HG02884 (cell line): ENCODE data around the gene DLST.

Source experiments
- ATAC-seq: cut with Tn5 transposase; IDR thresholded peaks from one replicate; pipeline ENCODE4 v1.9.1; 2021; ENCODE audit warnings: mild to moderate bottlenecking, moderate library complexity; ENCODE audit not compliant: unreplicated experiment

DLST gene

DNA sequence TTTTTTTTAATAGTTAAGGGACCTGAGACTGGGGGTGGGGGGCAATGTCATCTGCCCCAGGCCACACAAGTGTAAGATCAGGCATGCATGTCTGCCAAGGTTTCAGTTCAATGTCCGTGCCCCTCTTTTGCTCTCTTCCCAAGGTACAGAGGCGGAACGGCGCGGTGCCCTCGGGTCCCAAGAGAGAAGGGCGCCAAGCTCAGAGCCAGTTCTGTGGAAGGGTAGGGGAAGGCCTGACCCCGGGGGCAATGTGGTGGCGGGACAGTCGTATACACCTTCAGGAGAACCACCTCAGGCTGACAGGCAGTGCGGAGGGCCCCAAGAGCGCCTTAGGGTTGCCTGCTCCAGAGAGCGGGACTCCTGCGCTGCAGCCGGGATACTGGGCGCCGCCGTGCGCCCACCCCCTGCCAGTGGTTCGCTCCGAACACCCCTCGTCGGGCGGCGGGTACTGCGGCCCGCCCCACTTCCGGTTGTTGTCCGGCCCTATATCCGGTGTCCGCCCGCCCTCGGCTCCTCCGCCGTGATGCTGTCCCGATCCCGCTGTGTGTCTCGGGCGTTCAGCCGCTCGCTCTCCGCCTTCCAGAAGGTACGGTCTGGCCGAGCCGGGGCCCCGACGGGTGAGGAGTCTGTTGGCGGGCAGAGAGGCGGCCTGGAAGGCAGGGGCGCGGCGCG, at the start of gene DLST:
TSS of gene DLST (plus strand) at position 486 of the 672 bp plus-strand sequence. CDS start at position 524, 38 bp downstream.
- ATAC-seq = peak; percentile 83

DNA sequence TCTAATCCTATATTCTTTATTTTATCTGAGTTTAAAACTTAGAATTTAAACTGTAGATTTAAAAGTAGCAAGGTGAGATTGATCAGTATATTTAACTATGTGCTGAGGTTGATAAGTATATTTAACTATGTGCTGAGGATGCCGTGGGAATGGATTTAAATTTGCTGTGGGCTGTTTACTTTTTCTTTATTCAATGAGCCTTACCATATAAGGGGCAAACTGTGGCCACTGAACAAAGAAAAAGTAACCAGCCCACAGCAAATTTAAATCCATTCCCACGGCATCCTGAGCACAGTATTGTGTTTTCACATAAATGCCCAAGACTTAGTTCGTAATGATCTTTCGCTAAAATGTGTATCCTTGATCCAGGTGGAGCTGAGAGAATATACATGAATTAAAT, 48.9 kb upstream of the DLST start:
- ATAC-seq = no peak

DNA sequence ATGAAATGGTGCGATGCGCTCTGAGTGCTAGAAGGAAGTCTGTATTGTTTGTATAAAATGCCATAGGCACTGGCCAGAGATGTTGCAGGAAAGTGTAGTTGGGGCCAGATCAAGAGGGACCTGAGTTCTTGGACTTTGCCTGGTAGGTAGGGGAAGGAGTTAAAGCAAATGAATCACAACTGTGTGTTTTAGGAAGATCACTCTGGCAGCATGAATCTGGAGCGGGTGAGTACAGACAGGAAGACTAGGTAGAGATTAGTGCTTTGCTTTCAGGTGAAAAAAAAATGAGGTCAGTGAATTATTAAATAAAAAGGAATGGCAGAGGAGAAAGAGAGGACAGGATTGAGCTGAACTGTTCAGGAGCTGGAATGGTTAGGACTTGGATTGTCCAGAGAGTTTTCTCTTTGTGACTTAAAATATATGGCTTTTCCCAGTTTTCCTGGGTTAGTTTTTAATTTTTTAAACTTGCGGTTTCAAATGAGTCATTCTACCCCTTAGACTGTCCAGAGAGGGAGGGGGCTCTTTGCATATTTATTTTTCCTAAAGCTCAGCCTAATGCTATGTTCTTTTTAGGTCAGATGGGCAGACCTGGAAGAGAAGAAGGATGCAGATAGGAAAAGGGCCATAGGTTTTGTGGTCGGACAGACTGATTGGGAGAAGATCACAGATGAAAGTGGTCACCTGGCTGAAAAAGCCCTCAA, 46.9 kb upstream of the DLST start:
- ATAC-seq = no peak

DNA sequence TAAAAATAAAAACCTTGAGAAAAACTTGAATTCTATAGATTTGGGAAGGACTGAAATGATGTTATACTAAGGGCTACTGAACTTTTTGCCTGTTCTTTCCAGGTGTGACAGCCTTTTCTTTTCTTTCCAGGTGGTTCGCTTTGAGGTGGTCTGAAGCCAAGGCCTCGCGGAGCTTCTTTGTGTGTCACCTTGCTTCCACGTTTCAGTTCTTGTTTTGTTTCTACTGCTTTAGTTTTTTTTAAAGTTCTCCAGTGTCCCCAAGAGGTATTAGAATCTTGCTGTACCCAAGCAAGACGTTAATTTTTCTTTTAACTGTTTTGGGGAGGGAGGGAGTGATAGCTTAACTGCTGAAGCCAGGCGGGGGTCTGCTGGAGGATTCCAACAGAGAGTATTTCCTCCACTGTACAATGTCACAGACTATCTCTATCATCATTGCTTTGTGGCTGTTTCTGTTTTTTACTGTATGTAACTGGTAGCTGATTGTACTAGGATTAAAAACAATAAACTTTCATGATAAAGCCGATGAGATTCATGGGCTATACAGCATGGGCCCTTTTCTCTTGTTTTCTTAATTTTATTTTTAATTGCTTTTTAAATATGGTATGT, 46.0 kb upstream of the DLST start:
- no peak for ATAC-seq

DNA sequence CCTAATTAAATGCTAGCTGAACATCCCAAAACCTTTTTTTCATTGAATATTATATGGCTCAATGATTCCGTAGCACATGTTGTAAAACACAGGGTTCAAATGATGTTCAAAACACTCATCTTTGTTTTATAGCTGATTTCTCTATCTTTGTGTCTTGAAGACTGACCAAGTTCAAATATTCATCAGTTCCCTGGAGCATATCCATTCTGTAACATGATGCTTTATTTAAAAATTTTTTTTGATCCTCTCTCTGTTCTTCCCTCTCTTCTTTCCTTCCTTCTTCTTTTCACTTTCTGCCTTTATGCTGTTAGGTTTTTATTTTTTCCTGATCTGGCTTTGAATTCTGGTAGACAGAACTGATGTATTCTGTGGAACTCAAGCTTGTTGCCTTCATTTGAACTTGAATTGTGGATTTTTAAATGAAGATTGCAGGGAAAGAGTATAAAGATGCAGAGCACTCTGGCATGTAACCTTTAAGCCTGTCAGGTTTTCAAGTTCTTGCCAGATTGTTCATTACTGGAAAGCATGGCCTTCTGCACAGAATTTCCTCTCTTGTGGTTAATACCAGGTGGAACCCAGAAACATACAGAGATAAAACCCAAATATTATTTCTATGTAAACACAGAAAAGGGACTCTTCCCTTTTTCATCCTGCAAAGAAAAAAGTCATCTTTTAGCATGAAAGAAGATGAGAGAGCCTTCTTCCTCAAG, 45.3 kb upstream of the DLST start:
- ATAC-seq = no peak

DNA sequence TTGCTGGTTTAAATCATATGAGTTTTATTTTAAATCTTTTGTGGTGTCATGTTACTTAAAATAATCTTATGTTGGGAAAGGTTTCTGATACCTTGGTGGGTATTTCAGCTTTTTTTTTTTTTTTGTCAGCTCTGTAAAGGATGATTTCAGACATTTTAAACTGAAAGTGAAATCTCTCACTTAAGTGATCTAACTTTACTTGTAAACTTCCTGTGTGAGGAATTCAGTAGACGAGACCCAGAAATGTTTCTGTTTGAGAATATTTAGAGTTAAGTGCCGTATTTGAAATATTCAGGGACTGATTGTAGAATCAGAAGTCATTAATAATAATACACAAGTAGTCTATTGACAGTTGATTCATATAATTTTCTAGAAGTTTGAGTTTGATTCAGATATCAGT, 43.5 kb upstream of the DLST start:
- no peak for ATAC-seq

DNA sequence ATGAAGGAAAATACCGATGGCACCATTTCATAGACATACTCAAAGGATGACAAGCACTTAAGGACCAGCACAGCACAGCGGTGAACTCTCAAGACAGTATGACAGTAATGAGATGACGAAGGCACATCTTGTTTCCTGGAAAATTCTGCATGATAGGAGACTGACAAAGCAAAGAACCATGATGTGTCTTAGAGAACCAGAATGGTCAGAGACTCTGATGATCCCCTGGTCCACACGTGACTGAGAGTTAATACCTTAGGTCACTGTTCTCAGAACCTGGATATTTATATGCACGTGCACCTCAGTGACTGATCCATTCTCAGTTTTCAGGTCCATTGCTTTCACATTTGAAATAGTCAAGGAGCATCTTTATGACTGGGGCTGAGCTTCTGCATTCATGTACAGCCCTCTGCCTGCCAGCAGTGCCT, 41.1 kb upstream of the DLST start:
- no peak for ATAC-seq

DNA sequence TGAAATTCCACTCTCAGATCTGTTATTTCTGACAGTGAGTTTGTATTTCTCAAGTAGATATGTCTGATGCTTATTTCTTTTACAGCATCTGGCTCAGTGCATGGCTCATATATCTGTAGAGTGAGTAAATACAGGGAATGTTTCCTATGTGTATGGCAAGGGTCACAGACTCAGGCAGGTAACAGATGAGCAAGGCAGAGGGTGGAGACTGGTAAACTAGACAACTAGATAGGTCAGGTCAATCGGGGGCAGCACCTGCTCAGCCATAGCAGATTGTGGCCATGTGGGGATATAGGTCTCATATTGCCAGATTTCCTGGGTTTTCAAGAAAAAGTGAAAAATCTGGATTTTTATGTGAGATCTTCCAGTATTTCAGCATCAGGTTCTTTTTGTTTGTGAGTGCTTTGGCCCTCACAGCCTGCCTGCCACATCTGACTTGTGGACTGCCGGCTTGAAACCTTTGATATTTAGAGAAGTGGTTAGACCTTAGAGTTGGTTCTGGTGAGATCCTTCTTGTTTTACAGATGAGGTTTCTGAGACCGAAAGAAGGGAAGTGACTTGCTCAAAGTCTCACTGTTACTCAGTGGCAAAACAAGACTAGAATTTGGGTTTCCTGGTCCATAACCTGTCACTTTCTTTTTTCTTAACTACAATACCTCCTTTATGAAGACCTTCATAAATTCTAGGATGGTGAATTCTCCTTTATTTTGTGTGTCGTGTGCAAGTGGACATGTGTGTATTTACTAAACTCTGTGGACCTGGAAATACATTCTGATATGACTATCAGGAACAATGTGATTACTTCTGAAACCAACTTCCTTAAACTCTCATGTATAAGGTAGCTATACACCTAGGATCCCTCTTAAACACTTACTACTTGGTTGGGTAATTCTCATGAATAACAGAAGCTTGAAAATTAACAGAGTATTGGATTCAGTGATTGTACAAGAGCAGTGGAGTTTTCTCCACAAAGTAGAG, 40.2 kb upstream of the DLST start:
- ATAC-seq = peak; percentile 85

DNA sequence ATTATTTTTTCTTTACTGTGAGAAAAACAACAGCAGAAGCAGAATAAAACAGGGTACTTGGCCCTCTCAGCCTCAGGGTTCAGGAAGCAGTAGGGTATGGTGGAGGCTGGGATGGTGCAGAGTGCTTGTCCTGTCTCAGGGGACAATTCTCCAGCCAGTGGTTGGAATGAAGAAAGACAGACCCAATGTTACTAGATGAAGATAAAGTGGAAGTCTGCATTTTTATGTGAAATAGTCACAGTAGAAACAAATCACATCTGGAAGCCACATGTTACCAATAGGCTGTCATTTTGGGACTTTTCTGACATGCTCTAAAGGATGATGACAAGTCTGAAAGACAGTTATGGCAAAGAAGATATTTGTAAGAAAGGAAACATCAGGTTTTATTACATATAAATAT, 38.1 kb upstream of the DLST start:
- no peak for ATAC-seq

DNA sequence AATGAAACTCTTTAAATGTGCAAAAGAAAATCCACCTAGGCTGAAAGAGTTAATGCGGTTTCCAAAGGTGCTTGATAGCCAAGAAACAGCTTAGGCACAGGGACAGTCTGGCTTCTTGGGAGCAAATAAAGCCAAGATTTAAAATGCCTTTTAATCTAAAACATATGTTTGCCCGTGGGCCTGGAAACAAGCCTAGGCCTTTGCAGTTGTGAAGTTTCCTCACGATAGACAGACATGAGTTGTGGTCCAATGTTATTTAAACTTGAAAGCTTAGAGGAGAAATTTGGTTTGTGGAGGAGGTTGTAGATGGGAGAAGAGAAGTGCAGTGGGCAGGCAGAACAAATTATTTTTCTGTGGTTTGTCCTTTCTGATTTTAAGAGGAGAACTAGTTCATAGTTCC, 35.5 kb upstream of the DLST start:
- no peak for ATAC-seq

DNA sequence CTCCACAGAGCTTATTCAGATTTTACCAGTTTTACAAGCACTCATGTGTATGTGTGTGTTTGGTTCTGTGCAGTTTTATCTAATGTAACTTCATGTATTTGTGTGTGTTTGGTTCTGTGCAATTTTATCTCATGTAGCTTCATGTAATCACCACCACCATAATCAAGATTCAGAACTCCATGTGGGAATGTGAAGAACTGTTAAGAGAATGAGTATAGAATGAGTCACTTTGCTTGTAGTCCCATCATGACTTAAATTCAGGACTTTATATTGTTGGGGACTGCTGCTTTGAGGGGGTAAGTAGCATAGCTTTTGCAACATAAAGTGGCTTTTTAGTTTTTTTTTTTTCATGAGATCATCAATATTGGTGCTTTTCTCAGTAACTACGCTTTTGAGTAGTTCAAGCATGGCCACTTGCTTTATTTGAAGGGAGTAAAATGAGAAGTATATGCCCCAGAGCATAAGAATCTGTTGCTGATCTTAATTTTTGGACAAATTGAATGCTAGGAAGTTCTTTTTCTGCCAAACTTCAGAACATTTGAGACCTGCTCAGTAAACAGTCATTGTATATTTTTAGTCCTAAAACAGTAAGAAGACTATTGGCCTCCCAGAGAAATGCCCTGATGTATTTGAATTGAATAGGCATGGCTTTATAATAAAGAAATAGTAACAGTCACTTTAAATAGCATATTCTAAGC, 34.6 kb upstream of the DLST start:
- ATAC-seq = no peak

DNA sequence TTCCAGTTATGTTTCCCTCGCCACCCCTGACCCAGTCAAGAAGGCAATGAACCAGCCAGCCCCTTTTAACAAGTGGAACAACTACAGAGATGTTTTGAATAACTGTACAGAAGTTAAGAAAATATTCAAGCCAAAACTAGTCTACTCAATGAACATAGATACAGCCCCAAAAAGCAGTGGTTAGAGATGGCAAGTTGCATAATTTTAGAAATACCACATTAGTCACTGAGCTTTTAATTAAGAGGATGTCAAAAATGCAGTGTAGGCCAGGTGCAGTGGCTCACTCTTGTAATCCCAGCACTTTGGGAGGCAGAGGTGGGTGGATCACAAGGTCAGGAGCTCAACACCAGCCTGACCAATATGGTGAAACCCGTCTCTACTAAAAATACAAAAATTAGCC, 32.9 kb upstream of the DLST start:
- ATAC-seq = no peak

DNA sequence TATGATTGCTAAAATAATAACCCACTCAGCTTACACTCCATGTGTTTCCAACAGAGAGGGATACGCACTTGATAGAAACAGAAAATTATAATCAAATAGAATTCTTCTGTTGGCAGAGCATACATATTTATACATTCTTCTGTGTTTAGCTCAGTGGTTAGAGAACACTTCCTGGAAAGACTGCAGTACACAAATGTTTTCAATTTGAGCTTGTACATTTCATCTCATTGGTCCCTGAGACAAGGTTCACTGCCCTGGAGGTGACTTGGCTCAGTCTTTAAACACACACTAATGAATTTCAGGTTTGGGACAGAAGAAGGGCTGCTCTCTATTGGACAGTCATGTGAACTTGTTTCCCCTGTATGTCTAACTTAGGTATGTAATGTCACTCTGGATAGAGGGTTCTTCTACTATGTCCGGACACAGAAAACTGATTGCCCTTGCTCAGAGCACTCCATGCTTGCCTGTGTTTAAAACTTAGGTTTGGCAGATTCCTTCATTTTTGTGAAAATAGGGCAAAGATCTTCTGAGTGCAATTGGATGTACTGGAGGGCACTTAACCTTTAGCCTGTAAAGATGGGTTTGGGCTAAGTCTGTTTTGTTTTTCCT, 28.7 kb upstream of the DLST start:
- no peak for ATAC-seq

DNA sequence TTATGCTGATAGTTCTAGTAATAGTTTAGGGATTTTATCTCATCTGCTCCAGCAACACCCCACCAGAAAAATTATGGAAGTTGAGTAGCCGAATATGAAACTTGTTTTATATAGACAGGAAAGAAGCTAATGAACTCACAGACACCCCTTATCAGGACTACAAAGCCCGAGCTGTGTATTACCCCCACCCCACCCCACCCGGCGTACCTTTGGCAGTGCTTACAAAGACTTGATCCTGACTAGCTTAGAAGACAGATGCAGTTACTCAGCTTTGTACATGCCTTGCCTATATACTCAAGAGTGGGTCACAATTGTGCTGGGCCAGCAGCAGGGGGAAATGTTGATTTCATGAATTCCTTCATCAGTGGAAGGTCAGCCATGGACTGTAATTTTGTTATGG, 28.1 kb upstream of the DLST start:
- ATAC-seq = no peak

DNA sequence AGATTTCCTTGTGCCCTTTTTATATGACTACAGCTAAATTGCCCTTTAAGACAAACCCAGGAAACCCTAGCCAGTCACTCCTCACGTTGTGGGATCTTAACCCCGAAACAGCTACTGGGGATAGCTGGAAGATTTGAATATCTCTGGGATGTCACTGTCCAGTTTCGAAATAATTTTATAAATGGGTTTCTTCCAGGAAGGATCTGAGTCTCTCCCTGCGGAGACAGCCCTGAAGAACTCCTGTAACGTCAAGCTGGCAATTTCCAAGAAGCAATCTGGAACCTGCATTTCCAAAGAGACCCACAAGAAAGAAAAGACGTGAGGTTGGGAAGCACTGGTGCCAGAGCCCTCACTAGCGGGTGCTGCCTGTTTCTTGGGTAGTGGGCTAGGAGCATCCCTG, 26.7 kb upstream of the DLST start:
- no peak for ATAC-seq

DNA sequence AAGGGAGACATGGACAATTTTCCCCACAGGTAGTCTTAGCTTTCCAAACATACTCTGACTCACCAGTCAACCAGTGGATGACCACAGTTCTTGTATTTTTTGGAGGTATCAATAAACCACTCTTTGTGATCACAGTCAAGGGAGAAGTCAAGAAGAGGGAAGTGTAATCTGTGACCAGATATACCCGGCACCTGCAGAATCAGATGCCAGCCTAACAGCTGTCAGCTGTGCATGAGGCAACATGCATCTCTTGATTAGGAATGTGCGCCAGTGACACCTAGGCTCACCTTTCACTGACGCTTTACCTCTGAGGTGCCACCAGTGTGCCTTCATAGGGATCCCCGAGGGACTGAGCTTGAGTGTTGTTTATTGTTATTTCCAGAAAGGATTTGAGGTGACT, 25.8 kb upstream of the DLST start:
- ATAC-seq = no peak

DNA sequence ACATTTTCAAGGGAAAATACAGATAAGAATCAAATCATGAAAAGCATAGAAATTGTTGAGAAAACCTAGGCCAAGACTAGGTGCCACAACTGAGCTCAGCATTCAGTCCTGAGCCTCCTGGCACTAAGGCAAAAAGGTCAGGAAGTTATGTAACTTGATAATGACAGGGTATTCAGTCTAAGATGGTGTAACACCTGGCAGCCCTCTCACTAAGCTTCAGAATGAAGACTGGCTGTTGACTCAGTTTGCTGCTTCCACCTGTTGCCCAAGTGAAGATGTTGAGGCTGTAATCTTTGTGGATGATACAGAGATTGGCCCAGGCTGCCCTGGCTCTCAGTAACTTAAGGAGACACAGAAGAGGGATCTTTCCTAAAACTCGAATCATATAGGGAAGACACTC, 25.4 kb upstream of the DLST start:
- ATAC-seq = no peak

DNA sequence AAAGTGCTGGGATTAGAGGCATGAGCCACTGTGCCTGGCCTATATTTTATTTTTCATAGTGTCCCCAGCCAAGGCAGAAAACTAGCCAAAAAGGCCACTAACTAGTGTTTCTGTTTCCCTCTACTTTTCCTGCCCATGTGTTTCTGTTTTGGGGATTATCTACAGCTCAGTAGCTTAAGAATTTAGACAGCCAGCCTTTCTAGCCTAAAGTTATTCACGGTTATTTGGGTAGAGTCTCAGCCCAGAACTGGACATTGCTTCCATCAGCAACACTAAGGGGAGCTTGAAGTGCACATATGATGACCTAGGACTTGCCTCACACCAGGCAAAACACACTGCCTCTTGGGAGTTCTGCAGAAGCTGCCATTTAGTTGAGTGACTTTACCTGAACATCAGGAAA, 23.7 kb upstream of the DLST start:
- ATAC-seq = no peak

DNA sequence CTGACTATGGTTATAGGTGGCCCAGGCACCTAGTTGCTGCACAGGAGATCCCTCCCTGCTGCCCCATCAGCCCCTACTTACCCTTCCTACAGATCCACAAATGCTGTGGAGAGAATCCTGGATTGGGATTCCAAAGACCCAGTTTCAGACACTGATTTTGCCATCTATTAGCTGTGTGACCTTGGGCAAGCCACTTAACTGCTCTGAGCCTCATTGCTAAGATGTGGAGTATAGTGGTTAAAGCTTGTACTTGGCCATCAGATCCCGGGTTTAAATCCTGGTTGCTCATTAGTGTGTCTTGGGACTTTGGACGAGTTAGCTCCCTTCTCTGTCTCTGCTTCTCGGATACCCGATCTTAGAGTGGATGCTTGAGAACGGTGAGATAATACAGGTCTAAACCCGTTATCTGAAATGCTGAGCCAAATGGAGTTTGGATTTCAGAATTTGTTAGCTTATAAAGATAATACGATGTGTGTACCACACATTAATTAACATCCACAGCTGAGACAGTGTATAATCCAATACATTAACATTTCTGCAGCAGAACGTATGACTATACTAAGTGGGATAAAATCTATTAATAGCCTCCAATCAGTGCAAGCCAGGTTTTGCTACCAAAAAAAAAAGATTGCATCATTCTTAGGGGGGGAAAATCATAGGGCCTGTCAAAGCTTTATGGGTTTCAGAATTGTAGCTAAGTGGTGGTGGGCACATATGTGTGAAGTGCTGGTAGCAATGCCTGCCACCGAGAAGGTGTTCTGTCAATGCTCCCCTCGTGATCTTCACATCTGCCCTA, 21.8 kb upstream of the DLST start:
- ATAC-seq = no peak
